HK-2 (cell line): ENCODE data around the gene KLHL13.
"Not testable (repeated sequence)": the region's sequence is repeated elsewhere in the genome, so short reads cannot be mapped to it uniquely, and the experiment has no call there.

Experiments
- DNase-seq: peaks from one replicate; pipeline ENCODE4 v3.0.0-alpha.2; 2018; ENCODE audit not compliant: unreplicated experiment

KLHL13 gene

GRCh38 chrX:117992192-117992723 lies 124.4 kb downstream of the KLHL13 start:
- DNase-seq = no peak

GRCh38 chrX:117990438-117990837 lies 126.2 kb downstream of the KLHL13 start:
- DNase-seq = no peak

GRCh38 chrX:117989512-117989911 lies 127.1 kb downstream of the KLHL13 start:
- no peak for DNase-seq

GRCh38 chrX:117987373-117987772 lies 129.2 kb downstream of the KLHL13 start:
- DNase-seq = no peak

GRCh38 chrX:117985241-117985640 lies 131.4 kb downstream of the KLHL13 start:
- DNase-seq = no peak

- DNase-seq = no peak
Observed at GRCh38 chrX:117982694-117983392, 133.8 kb downstream of the KLHL13 start.

GRCh38 chrX:117978402-117978801 lies 138.2 kb downstream of the KLHL13 start:
- DNase-seq = no peak

GRCh38 chrX:117977526-117977925 lies 139.1 kb downstream of the KLHL13 start:
- DNase-seq = no peak

GRCh38 chrX:117973110-117973807 lies 143.4 kb downstream of the KLHL13 start:
- no peak for DNase-seq

GRCh38 chrX:117972711-117973109 lies 143.9 kb downstream of the KLHL13 start:
- no peak for DNase-seq

GRCh38 chrX:117969782-117970181 lies 146.8 kb downstream of the KLHL13 start:
- no peak for DNase-seq

- no peak for DNase-seq
Observed at GRCh38 chrX:117969328-117969727, 147.3 kb downstream of the KLHL13 start.

GRCh38 chrX:117959045-117959444 lies 157.6 kb downstream of the KLHL13 start:
- no peak for DNase-seq

GRCh38 chrX:117957128-117957527 lies 159.5 kb downstream of the KLHL13 start:
- DNase-seq = no peak

GRCh38 chrX:117939296-117939695 lies 177.3 kb downstream of the KLHL13 start:
- DNase-seq = not testable (repeated sequence)

- no peak for DNase-seq
Observed at GRCh38 chrX:117936118-117936517, 180.5 kb downstream of the KLHL13 start.

GRCh38 chrX:117930116-117930515 lies 186.5 kb downstream of the KLHL13 start:
- not testable (repeated sequence) for DNase-seq

- no peak for DNase-seq
Observed at GRCh38 chrX:117919755-117920154, 196.9 kb downstream of the KLHL13 start.

GRCh38 chrX:117910216-117910615 lies 206.4 kb downstream of the KLHL13 start:
- DNase-seq = no peak

- no peak for DNase-seq
Observed at GRCh38 chrX:117898226-117898625, 218.4 kb downstream of the KLHL13 start.

GRCh38 chrX:117895418-117895817 lies 221.2 kb downstream of the KLHL13 start:
- DNase-seq = no peak

- DNase-seq = no peak
Observed at GRCh38 chrX:117892469-117892868, 224.1 kb downstream of the KLHL13 start.

GRCh38 chrX:117871796-117872195 lies 244.8 kb downstream of the KLHL13 start:
- DNase-seq = no peak
